ENCODE measurements around the gene C20orf144. TPM values are rescaled to one million over a fixed set of nuclear protein-coding genes. Genes with fewer than 3 reads are reported as not detected.

The C20orf144 gene
- total and polyA plus RNA-seq, 2 experiments from 2014 or later: 0.26 to 0.66 TPM

- TF ChIP-seq, protein P1, sequence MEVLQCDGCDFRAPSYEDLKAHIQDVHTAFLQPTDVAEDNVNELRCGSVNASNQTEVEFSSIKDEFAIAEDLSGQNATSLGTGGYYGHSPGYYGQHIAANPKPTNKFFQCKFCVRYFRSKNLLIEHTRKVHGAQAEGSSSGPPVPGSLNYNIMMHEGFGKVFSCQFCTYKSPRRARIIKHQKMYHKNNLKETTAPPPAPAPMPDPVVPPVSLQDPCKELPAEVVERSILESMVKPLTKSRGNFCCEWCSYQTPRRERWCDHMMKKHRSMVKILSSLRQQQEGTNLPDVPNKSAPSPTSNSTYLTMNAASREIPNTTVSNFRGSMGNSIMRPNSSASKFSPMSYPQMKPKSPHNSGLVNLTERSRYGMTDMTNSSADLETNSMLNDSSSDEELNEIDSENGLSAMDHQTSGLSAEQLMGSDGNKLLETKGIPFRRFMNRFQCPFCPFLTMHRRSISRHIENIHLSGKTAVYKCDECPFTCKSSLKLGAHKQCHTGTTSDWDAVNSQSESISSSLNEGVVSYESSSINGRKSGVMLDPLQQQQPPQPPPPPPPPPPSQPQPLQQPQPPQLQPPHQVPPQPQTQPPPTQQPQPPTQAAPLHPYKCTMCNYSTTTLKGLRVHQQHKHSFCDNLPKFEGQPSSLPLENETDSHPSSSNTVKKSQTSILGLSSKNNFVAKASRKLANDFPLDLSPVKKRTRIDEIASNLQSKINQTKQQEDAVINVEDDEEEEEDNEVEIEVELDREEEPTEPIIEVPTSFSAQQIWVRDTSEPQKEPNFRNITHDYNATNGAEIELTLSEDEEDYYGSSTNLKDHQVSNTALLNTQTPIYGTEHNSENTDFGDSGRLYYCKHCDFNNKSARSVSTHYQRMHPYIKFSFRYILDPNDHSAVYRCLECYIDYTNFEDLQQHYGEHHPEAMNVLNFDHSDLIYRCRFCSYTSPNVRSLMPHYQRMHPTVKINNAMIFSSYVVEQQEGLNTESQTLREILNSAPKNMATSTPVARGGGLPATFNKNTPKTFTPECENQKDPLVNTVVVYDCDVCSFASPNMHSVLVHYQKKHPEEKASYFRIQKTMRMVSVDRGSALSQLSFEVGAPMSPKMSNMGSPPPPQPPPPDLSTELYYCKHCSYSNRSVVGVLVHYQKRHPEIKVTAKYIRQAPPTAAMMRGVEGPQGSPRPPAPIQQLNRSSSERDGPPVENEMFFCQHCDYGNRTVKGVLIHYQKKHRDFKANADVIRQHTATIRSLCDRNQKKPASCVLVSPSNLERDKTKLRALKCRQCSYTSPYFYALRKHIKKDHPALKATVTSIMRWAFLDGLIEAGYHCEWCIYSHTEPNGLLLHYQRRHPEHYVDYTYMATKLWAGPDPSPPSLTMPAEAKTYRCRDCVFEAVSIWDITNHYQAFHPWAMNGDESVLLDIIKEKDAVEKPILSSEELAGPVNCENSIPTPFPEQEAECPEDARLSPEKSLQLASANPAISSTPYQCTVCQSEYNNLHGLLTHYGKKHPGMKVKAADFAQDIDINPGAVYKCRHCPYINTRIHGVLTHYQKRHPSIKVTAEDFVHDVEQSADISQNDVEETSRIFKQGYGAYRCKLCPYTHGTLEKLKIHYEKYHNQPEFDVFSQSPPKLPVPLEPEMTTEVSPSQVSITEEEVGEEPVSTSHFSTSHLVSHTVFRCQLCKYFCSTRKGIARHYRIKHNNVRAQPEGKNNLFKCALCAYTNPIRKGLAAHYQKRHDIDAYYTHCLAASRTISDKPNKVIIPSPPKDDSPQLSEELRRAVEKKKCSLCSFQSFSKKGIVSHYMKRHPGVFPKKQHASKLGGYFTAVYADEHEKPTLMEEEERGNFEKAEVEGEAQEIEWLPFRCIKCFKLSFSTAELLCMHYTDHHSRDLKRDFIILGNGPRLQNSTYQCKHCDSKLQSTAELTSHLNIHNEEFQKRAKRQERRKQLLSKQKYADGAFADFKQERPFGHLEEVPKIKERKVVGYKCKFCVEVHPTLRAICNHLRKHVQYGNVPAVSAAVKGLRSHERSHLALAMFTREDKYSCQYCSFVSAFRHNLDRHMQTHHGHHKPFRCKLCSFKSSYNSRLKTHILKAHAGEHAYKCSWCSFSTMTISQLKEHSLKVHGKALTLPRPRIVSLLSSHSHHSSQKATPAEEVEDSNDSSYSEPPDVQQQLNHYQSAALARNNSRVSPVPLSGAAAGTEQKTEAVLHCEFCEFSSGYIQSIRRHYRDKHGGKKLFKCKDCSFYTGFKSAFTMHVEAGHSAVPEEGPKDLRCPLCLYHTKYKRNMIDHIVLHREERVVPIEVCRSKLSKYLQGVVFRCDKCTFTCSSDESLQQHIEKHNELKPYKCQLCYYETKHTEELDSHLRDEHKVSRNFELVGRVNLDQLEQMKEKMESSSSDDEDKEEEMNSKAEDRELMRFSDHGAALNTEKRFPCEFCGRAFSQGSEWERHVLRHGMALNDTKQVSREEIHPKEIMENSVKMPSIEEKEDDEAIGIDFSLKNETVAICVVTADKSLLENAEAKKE (CRISPR knock-in tag; IDR thresholded peaks at IDR 0.05): no peak
- no peak for TF ChIP-seq ETS1 (IDR thresholded peaks at IDR 0.05)
Observed at GRCh38 chr20:33647603-33648395, 14.3 kb upstream of the C20orf144 start (continued).

DNA sequence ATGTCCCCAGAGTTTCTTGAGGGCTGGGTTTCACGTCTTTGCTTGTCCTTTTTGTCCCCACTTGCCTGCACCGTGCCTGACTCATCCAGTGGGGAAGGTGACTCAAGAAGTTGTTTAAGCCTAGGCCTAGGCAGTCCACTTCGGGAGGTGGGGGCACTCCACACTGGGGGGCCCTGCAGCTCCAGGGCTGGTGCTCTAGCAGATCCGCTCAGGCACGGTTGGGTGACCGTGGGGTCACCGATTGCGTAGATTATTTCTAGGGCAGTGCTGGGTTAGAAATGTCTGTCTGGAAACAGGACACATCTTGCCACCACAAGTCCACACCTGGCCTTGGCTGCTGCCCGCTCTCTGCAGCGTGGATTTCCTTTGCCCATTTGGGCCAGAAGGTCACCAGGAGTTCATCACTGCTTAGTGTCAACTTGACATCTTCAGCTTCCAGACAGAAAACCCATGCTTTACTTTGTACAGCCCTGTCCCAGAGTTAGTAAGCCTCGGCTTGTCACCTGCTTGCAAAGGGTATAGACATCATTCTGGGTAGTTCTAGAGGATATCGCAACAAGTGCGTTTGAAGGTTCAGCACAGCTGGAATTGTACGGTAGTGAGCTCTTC, 13.6 kb upstream of the C20orf144 start:
- Mint-ChIP-seq H3K27ac (no peak overlapping the region), H3K36me3 (ENCODE audit: low read depth) (peaks cover 14% of the 10 kb centered on the region; the same call in 2 of the 3 replicates), H3K9me3 (no peaks in the 10 kb centered on the region), H3K27me3 (ENCODE audit: insufficient read depth, low read depth, poor library complexity) (peaks cover 2% of the 10 kb centered on the region), H3K4me1 (peaks cover 10% of the 10 kb centered on the region; the same call in 2 of the 3 replicates), H3K4me3 (no peak overlapping the region)
- no peaks in the 10 kb centered on the region for H3K79me2 ChIP-seq (replicated peaks; ENCODE audit: insufficient read depth)
- peaks cover 3% of the 10 kb centered on the region; the same call in 1 of the 2 replicates for H4K20me1 ChIP-seq (replicated peaks; ENCODE audit: insufficient read depth)
- H3K4me3 ChIP-seq: no peak overlapping the region
- no peaks in the 10 kb centered on the region for H3K36me3 ChIP-seq (ENCODE audit: insufficient read depth)
- ATAC-seq: no peak
- H3K4me2 ChIP-seq: no peak overlapping the region
- H2AFZ ChIP-seq: no peak overlapping the region
- no peak for DNase-seq (ENCODE audit: low spot score)
- H3K9me2 ChIP-seq (ENCODE audit: insufficient read depth): no peaks in the 10 kb centered on the region
- no peaks in the 10 kb centered on the region for H3K27me3 ChIP-seq (ENCODE audit: insufficient read depth)
- no peak overlapping the region for H3K27ac ChIP-seq (ENCODE audit: low read depth)
- H3F3A ChIP-seq (replicated peaks; ENCODE audit: low read depth): no peaks in the 10 kb centered on the region
- H3K4me1 ChIP-seq (ENCODE audit: insufficient read depth): no peaks in the 10 kb centered on the region; the same call in 1 of the 2 replicates
- TF ChIP-seq NANOG (IDR thresholded peaks at IDR 0.05; ENCODE audit: borderline replicate concordance): no peak
- TF ChIP-seq, protein P2, sequence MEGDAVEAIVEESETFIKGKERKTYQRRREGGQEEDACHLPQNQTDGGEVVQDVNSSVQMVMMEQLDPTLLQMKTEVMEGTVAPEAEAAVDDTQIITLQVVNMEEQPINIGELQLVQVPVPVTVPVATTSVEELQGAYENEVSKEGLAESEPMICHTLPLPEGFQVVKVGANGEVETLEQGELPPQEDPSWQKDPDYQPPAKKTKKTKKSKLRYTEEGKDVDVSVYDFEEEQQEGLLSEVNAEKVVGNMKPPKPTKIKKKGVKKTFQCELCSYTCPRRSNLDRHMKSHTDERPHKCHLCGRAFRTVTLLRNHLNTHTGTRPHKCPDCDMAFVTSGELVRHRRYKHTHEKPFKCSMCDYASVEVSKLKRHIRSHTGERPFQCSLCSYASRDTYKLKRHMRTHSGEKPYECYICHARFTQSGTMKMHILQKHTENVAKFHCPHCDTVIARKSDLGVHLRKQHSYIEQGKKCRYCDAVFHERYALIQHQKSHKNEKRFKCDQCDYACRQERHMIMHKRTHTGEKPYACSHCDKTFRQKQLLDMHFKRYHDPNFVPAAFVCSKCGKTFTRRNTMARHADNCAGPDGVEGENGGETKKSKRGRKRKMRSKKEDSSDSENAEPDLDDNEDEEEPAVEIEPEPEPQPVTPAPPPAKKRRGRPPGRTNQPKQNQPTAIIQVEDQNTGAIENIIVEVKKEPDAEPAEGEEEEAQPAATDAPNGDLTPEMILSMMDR (conservative IDR thresholded peaks at IDR 0.05; ENCODE audit: low read depth in 2 of 2): no peak
- no peak for TF ChIP-seq POLR2AphosphoS5 (IDR thresholded peaks at IDR 0.05; ENCODE audit: low read depth)
- TF ChIP-seq, protein P3, sequence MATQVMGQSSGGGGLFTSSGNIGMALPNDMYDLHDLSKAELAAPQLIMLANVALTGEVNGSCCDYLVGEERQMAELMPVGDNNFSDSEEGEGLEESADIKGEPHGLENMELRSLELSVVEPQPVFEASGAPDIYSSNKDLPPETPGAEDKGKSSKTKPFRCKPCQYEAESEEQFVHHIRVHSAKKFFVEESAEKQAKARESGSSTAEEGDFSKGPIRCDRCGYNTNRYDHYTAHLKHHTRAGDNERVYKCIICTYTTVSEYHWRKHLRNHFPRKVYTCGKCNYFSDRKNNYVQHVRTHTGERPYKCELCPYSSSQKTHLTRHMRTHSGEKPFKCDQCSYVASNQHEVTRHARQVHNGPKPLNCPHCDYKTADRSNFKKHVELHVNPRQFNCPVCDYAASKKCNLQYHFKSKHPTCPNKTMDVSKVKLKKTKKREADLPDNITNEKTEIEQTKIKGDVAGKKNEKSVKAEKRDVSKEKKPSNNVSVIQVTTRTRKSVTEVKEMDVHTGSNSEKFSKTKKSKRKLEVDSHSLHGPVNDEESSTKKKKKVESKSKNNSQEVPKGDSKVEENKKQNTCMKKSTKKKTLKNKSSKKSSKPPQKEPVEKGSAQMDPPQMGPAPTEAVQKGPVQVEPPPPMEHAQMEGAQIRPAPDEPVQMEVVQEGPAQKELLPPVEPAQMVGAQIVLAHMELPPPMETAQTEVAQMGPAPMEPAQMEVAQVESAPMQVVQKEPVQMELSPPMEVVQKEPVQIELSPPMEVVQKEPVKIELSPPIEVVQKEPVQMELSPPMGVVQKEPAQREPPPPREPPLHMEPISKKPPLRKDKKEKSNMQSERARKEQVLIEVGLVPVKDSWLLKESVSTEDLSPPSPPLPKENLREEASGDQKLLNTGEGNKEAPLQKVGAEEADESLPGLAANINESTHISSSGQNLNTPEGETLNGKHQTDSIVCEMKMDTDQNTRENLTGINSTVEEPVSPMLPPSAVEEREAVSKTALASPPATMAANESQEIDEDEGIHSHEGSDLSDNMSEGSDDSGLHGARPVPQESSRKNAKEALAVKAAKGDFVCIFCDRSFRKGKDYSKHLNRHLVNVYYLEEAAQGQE (IDR thresholded peaks at IDR 0.05; ENCODE audit: unreplicated experiment): no peak
- no peak for TF ChIP-seq EZH2 (IDR thresholded peaks at IDR 0.05; ENCODE audit: low read depth, unreplicated experiment)
- no peak for TF ChIP-seq CREB1 (CRISPR knock-in tag; IDR thresholded peaks at IDR 0.05; ENCODE audit: low read depth)
- TF ChIP-seq ETS1 (IDR thresholded peaks at IDR 0.05): no peak
